ENCODE measurements around the gene KCNN2.

Gene KCNN2

GRCh38 chr5:114380721-114381120, 18.9 kb downstream of the KCNN2 start:
- in situ Hi-C loops (cut with HindIII; ENCODE audit: low pct_ligation_motif_present, low sequenced_read_pairs): no loop called here
- H3K27ac ChIP-seq: no peak overlapping the region
- H3K27me3 ChIP-seq (replicated peaks): no peaks in the 10 kb centered on the region
- DNase-seq: no peak
- H3K36me3 ChIP-seq (replicated peaks): no peaks in the 10 kb centered on the region
- no peak overlapping the region for H3K4me3 ChIP-seq (ENCODE audit: low read depth, low read length)
- TF ChIP-seq, protein P1, sequence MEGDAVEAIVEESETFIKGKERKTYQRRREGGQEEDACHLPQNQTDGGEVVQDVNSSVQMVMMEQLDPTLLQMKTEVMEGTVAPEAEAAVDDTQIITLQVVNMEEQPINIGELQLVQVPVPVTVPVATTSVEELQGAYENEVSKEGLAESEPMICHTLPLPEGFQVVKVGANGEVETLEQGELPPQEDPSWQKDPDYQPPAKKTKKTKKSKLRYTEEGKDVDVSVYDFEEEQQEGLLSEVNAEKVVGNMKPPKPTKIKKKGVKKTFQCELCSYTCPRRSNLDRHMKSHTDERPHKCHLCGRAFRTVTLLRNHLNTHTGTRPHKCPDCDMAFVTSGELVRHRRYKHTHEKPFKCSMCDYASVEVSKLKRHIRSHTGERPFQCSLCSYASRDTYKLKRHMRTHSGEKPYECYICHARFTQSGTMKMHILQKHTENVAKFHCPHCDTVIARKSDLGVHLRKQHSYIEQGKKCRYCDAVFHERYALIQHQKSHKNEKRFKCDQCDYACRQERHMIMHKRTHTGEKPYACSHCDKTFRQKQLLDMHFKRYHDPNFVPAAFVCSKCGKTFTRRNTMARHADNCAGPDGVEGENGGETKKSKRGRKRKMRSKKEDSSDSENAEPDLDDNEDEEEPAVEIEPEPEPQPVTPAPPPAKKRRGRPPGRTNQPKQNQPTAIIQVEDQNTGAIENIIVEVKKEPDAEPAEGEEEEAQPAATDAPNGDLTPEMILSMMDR (IDR thresholded peaks at IDR 0.05; ENCODE audit: low read depth, low read length, missing control alignments): no peak

DNA sequence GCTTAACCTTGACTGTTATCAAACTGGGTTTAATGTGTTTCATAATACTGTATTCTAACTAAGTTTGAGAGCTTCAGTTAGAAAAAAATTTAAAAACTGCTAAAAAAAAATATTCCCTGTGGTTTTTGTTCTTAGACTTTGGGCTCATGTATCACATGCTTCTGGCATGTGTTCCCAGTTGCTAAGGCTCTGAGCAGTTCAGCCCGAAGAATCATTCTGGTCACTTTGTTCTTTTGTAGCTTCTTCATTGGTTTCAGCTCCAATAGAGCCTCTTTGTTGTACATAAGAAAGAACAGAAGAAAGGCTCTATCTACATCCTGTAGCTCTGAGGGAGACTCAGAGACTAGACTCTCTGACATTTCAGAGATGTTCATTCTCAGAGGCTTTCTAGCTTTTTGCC, 25.6 kb downstream of the KCNN2 start:
- Histone ChIP-seq H3K27ac (no peak overlapping the region), H3K27me3 (replicated peaks) (no peaks in the 10 kb centered on the region), H3K36me3 (replicated peaks) (no peaks in the 10 kb centered on the region), H3K4me3 (ENCODE audit: low read depth, low read length) (no peak overlapping the region)
- TF ChIP-seq, protein P1 (IDR thresholded peaks at IDR 0.05; ENCODE audit: low read depth, low read length, missing control alignments): no peak
- in situ Hi-C loops (cut with HindIII; ENCODE audit: low pct_ligation_motif_present, low sequenced_read_pairs): no loop called here
- no peak for DNase-seq

DNA sequence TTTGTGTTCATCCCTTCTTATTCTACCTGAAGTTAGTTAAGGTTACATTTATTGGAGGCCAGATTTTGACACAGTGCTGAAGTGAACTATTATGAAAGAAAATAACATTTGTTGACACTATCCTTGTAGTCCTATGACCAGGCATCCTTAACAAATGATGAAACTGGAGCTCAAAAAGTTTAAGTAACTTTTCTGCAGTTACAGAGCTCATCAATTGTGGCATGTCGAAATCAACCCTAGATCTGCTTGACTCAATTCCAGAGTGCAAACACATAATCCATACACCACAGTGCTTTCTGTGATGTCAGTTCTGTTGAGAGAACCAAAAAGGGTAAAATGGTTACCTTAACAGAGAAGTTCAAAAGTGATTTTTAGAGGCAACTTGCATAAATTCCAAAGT, 28.6 kb downstream of the KCNN2 start:
- in situ Hi-C loops (cut with HindIII; ENCODE audit: low pct_ligation_motif_present, low sequenced_read_pairs): no loop called here

GRCh38 chr5:114391321-114391720, 29.5 kb downstream of the KCNN2 start:
- Histone ChIP-seq H3K27me3 (replicated peaks) (no peaks in the 10 kb centered on the region), H3K27ac (no peak overlapping the region), H3K36me3 (replicated peaks) (no peaks in the 10 kb centered on the region), H3K4me3 (ENCODE audit: low read depth, low read length) (no peak overlapping the region)
- in situ Hi-C loops (cut with HindIII; ENCODE audit: low pct_ligation_motif_present, low sequenced_read_pairs): no loop called here
- TF ChIP-seq, protein P1 (IDR thresholded peaks at IDR 0.05; ENCODE audit: low read depth, low read length, missing control alignments): no peak
- no peak for DNase-seq

More for the DNA sequence above, 28.6 kb downstream of the KCNN2 start:
- Histone ChIP-seq H3K27me3 (replicated peaks) (no peaks in the 10 kb centered on the region), H3K36me3 (replicated peaks) (no peaks in the 10 kb centered on the region), H3K27ac (no peak overlapping the region), H3K4me3 (ENCODE audit: low read depth, low read length) (no peak overlapping the region)
- no peak for DNase-seq
- TF ChIP-seq, protein P1 (IDR thresholded peaks at IDR 0.05; ENCODE audit: low read depth, low read length, missing control alignments): no peak

- Histone ChIP-seq H3K27ac (no peak overlapping the region), H3K4me3 (ENCODE audit: low read depth, low read length) (no peak overlapping the region), H3K36me3 (replicated peaks) (no peaks in the 10 kb centered on the region), H3K27me3 (replicated peaks) (no peaks in the 10 kb centered on the region)
- TF ChIP-seq, protein P1 (IDR thresholded peaks at IDR 0.05; ENCODE audit: low read depth, low read length, missing control alignments): no peak
- in situ Hi-C loops (cut with HindIII; ENCODE audit: low pct_ligation_motif_present, low sequenced_read_pairs): no loop called here
- no peak for DNase-seq
These were observed 31.3 kb downstream of the KCNN2 start for GRCh38 chr5:114393159-114393558.

DNA sequence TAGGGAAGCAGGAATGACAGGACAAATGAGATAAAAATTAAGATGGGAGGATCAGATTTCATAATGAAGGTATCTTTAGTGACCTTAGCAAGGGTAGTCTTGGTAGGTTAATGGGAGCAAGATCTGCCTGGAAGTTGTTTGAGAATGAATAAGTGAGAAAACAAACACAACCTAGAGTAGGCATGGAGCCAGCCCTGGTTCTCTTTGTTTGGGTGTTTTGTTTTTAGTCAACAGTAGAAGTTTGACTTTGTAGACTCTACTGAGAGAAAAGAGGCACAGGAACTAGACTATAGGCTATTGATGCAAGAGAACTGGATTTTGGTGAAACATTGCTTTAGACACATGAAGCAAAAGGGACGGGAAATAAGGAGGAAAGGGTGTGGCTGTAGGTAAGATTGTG, 40.3 kb downstream of the KCNN2 start:
- Histone ChIP-seq H3K36me3 (replicated peaks) (no peaks in the 10 kb centered on the region), H3K4me3 (ENCODE audit: low read depth, low read length) (no peak overlapping the region), H3K27ac (no peak overlapping the region), H3K27me3 (replicated peaks) (no peaks in the 10 kb centered on the region)
- TF ChIP-seq, protein P1 (IDR thresholded peaks at IDR 0.05; ENCODE audit: low read depth, low read length, missing control alignments): no peak
- no peak for DNase-seq
- in situ Hi-C loops (cut with HindIII; ENCODE audit: low pct_ligation_motif_present, low sequenced_read_pairs): no loop called here

Data from brain microvascular endothelial cell (primary cell).